Ectodermal cell (in vitro differentiated cells): Measurements from ENCODE around the gene CLASP1.

ENCODE experiments used
- H3K27ac ChIP-seq: 2 replicates; pipeline ENCODE4 v1.7.0; 2013; ENCODE audit warnings: mild to moderate bottlenecking, low read depth, low read length; ENCODE audit not compliant: insufficient read depth, poor library complexity, severe bottlenecking
- H3K27me3 ChIP-seq: 2 replicates; pipeline ENCODE4 v1.7.0; 2013; ENCODE audit warnings: mild to moderate bottlenecking, low read length; ENCODE audit not compliant: insufficient read depth, control insufficient read depth, poor library complexity, severe bottlenecking
- H3K36me3 ChIP-seq: one replicate; pipeline ENCODE4 v1.7.0; 2013; ENCODE audit warnings: low read length; ENCODE audit not compliant: control insufficient read depth, insufficient read depth
- H3K4me1 ChIP-seq: one replicate; pipeline ENCODE4 v1.7.0; 2013; ENCODE audit warnings: low read length; ENCODE audit not compliant: control insufficient read depth, insufficient read depth
- H3K4me3 ChIP-seq: 2 replicates; pipeline ENCODE4 v1.7.0; 2013; ENCODE audit warnings: low read depth, low read length, control low read depth; ENCODE audit not compliant: insufficient read depth
- H3K9me3 ChIP-seq: 2 replicates; pipeline ENCODE4 v1.7.0; 2013; ENCODE audit warnings: mild to moderate bottlenecking, low read length, moderate library complexity; ENCODE audit not compliant: control insufficient read depth
- WGBS, 2 experiments: methylation state at CpG; one replicate each; pipeline ENCODE4 v1.1.7; 2013; ENCODE audit warnings: missing lambda C conversion rate in 2 of 2; 5-methylcytosine and 5-hydroxymethylcytosine counted together

The CLASP1 gene

DNA sequence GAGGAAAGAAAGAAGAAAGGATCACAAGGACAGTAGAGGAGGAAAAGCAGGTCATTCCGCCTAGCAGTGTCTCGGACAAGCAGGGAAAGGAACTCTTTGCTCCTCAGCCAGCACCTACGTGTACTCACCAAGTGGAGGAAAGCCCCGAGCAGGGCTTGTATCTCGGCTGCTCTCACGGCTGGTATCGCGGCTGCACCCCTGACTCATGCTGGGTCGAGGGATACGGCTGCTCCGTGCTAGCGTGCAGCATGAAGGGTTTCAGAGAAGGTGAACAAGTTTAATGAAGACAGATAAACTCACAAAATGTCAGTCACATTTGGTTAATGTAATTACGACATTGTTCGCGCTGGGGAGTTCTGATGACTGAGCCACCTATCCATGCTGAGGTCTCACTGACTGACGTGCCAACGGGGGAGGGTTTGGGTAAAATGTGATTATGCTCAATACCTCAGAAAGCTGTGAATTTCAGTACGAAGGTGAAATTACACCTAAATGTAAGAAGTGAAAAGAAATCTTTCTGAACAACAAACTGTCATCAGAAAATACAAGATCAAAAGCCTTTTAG is 230.7 kb downstream of the CLASP1 start:
- no peaks in the 10 kb centered on the region for H3K27me3 ChIP-seq
- no peak overlapping the region for H3K27ac ChIP-seq
- peaks cover 4% of the 10 kb centered on the region for H3K36me3 ChIP-seq
- H3K4me1 ChIP-seq: no peaks in the 10 kb centered on the region
- no peak overlapping the region for H3K4me3 ChIP-seq
- no peaks in the 10 kb centered on the region for H3K9me3 ChIP-seq
- WGBS, 2 experiments: 96% methylated on average over 18 of the region's 18 CpGs

DNA sequence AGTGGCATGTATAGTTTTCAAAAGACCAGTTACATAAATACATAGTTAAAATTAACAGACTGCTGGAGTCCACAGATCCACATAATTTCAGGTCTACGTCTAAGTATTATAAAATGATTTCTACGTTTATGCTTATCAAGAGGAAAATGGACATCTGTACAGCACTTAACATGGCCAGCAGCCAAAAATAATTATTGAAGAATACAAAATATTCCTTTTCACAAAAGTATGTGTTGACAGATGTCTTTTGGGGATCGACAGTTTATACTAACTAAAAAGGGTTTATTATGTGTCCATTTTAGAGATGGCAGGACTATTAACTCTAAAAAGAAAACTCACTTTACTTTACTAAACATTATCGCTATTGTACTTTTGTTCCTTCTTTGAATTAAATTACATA is 231.4 kb downstream of the CLASP1 start:
- no peaks in the 10 kb centered on the region for H3K27me3 ChIP-seq
- 93 to 100% methylated on average over 2 of the region's 4 CpGs for WGBS, 2 experiments
- H3K36me3 ChIP-seq: peaks cover 4% of the 10 kb centered on the region
- H3K4me1 ChIP-seq: no peaks in the 10 kb centered on the region
- H3K27ac ChIP-seq: no peak overlapping the region
- H3K4me3 ChIP-seq: no peak overlapping the region
- no peaks in the 10 kb centered on the region for H3K9me3 ChIP-seq

DNA sequence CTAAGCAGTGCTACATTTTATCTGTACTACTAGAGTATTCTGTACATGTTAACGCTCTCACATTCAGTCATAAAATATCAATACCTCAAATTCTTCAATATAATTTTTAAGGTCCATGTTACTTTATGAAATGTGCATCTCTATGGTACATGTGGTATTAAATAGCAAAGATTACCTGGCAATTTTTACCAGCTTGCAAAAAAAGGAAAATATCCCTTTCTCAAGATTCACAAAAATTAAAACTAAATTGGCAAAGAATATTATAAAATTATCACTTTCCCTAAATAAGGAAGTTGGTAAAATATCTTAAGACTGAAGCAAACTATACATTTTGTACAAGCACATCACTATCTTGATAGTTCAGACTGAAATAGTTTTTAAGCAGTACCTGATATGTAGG is 233.5 kb downstream of the CLASP1 start:
- no peaks in the 10 kb centered on the region for H3K4me1 ChIP-seq
- H3K27me3 ChIP-seq: no peaks in the 10 kb centered on the region
- H3K9me3 ChIP-seq: no peaks in the 10 kb centered on the region
- H3K27ac ChIP-seq: no peak overlapping the region
- H3K36me3 ChIP-seq: peaks cover 5% of the 10 kb centered on the region
- no peak overlapping the region for H3K4me3 ChIP-seq
- WGBS, 2 experiments: no CpG with 5 or more reads among the region's 1 CpG

DNA sequence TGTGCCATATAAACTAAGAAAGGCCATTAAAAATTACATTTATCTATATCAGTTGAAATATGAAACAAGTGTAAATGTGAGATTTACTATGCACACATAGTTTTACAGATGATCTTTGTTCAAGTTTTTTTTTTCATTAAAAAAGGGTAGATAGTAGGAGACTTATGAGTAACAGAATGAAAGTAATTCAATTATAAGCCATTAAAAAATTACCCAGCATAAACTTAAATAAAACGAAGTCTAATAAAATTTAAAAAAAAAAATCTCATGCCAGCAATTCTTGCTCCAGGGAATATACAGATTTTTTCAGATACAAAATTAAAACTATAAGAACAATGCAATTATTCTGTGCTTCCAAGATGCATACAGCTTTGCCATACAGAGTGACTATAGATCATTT is 236.9 kb downstream of the CLASP1 start:
- Histone ChIP-seq H3K36me3 (peaks cover 6% of the 10 kb centered on the region), H3K4me1 (no peaks in the 10 kb centered on the region), H3K4me3 (no peak overlapping the region), H3K27me3 (no peaks in the 10 kb centered on the region), H3K27ac (no peak overlapping the region), H3K9me3 (no peaks in the 10 kb centered on the region)
- WGBS, 2 experiments: 90% methylated on average over 1 of the region's 1 CpG; no CpG with 5 or more reads in 1 of the 2 experiments

DNA sequence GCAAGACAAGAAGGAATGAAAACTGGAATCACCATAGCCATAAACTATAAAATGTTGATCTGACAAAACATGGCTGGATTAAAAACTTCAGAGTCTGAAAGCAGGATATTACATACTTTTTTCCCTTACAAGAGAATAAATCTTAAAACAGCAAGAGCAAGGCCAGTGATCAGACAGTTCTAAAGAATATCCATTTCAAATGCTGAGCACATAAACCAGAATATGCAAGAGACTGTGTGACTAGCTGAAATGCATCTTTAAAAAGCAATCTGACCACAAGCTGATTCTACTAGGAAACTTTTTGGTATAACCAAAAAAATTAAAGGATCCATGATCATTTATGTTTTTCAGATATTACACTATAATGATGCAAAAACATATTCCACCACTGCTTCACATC is 239.3 kb downstream of the CLASP1 start:
- Histone ChIP-seq H3K9me3 (no peaks in the 10 kb centered on the region), H3K36me3 (peaks cover 13% of the 10 kb centered on the region), H3K27me3 (no peaks in the 10 kb centered on the region), H3K4me3 (no peak overlapping the region), H3K27ac (no peak overlapping the region), H3K4me1 (no peaks in the 10 kb centered on the region)

DNA sequence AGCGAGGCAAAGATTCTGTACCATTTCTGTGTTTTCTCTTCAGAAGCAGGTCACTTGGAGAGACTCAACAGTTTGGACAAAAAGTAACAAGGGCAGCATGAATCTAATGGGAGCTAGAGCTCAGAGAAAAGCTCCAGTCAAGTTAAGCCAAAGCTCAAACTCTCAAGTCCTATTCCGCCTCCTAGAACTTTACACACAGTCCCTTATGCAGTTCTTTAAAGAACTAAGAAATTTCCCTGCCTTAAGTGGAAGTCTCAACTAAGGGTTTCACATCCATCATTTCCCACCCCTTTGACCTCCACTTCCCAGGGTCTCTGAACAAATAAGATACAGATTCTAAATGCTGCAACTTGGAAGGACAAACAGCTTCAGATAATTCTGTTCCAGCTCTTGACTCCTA is 239.9 kb downstream of the CLASP1 start:
- WGBS, 2 experiments: 91 to 95% methylated on average over 2 of the region's 2 CpGs
- Histone ChIP-seq H3K4me1 (no peaks in the 10 kb centered on the region), H3K36me3 (peaks cover 13% of the 10 kb centered on the region), H3K9me3 (no peaks in the 10 kb centered on the region), H3K27me3 (no peaks in the 10 kb centered on the region), H3K27ac (no peak overlapping the region), H3K4me3 (no peak overlapping the region)

DNA sequence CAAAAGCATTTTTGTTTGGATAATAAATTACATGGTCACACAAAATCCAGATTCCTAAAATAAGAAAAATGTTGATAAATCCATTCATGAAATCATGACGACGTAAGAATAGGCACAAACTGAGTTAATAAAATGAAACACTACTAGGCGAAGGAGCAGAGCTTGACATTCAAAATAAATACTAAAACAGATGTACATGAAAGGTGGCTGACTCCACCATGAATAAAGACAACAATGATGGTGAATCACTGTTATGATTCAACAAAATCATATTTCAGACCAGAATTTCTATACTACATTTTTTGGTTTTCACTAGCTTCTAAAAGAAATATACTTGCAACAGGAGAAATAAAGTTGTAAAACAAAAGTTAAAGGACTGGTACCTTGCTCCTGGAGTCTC is 240.6 kb downstream of the CLASP1 start:
- Histone ChIP-seq H3K4me1 (no peaks in the 10 kb centered on the region), H3K4me3 (no peak overlapping the region), H3K9me3 (no peaks in the 10 kb centered on the region), H3K36me3 (peaks cover 13% of the 10 kb centered on the region), H3K27ac (no peak overlapping the region), H3K27me3 (no peaks in the 10 kb centered on the region)
- 89 to 97% methylated on average over 3 of the region's 3 CpGs for WGBS, 2 experiments

GRCh38 chr2:121405233-121405632 is 244.0 kb downstream of the CLASP1 start:
- no peak overlapping the region for H3K27ac ChIP-seq
- H3K4me1 ChIP-seq: no peaks in the 10 kb centered on the region
- no peaks in the 10 kb centered on the region for H3K9me3 ChIP-seq
- no peak overlapping the region for H3K4me3 ChIP-seq
- H3K36me3 ChIP-seq: peaks cover 9% of the 10 kb centered on the region
- 96% methylated on average over 5 to 6 of the region's 6 CpGs for WGBS, 2 experiments
- no peaks in the 10 kb centered on the region for H3K27me3 ChIP-seq

- WGBS, 2 experiments: 95 to 99% methylated on average over 5 of the region's 5 CpGs
- Histone ChIP-seq H3K4me3 (no peak overlapping the region), H3K27me3 (no peaks in the 10 kb centered on the region), H3K36me3 (peaks cover 4% of the 10 kb centered on the region), H3K9me3 (no peaks in the 10 kb centered on the region), H3K4me1 (no peaks in the 10 kb centered on the region), H3K27ac (no peak overlapping the region)
Measured at GRCh38 chr2:121400201-121400600, 249.1 kb downstream of the CLASP1 start.

- H3K36me3 ChIP-seq: peaks cover 4% of the 10 kb centered on the region
- H3K27ac ChIP-seq: no peak overlapping the region
- H3K9me3 ChIP-seq: no peaks in the 10 kb centered on the region
- 97% methylated on average over 2 of the region's 3 CpGs for WGBS, 2 experiments
- H3K27me3 ChIP-seq: no peaks in the 10 kb centered on the region
- H3K4me3 ChIP-seq: no peak overlapping the region
- no peaks in the 10 kb centered on the region for H3K4me1 ChIP-seq
Measured at GRCh38 chr2:121398853-121399252, 250.4 kb downstream of the CLASP1 start.
